Mononuclear cell (primary cell): Measurements from ENCODE around the gene DISC1. TPM values are rescaled to one million over a fixed set of nuclear protein-coding genes. Genes with fewer than 3 reads are reported as not detected.
"Not testable (repeated sequence)": the region's sequence is repeated elsewhere in the genome, so short reads cannot be mapped to it uniquely, and the experiment has no call there.

ENCODE experiments used
- H3K27me3 ChIP-seq: 2 replicates; pipeline ENCODE4 v1.6.0; 2011; ENCODE audit warnings: low read length, control low read depth; ENCODE audit not compliant: insufficient read depth
- H3K4me1 ChIP-seq: 2 replicates; pipeline ENCODE4 v1.5.1; 2011; ENCODE audit warnings: mild to moderate bottlenecking, low read length, control low read depth; ENCODE audit not compliant: insufficient read depth
- H3K4me3 ChIP-seq: 2 replicates; pipeline ENCODE4 v1.5.1; 2011; ENCODE audit warnings: mild to moderate bottlenecking, low read length, moderate library complexity
- H3K9me3 ChIP-seq: 2 replicates; pipeline ENCODE4 v1.5.1; 2011; ENCODE audit warnings: low read depth, mild to moderate bottlenecking, control low read depth, low read length
- total RNA-seq: library from RNA; depleted of rRNA; stranded (reverse); fragments of >200 nt; gene quantifications from one replicate; pipeline ENCODE4 v1.2.3, GENCODE V29; 2012

DISC1 gene
- total RNA-seq, 1 donor: 17.2 TPM

GRCh38 chr1:231727171-231727570 lies 100.6 kb downstream of the DISC1 start:
- no peaks in the 10 kb centered on the region for H3K9me3 ChIP-seq
- H3K4me3 ChIP-seq: no peak overlapping the region
- H3K4me1 ChIP-seq: peaks cover 4% of the 10 kb centered on the region
- no peaks in the 10 kb centered on the region for H3K27me3 ChIP-seq

- H3K27me3 ChIP-seq, H3K4me1 ChIP-seq, H3K4me3 ChIP-seq, H3K9me3 ChIP-seq: not testable (repeated sequence)
Observed at GRCh38 chr1:231728987-231729386, 102.4 kb downstream of the DISC1 start.

GRCh38 chr1:231729544-231729943 lies 103.0 kb downstream of the DISC1 start:
- Histone ChIP-seq H3K4me1 (peaks cover 4% of the 10 kb centered on the region), H3K4me3 (no peak overlapping the region), H3K27me3 (no peaks in the 10 kb centered on the region), H3K9me3 (no peaks in the 10 kb centered on the region)

- no peaks in the 10 kb centered on the region for H3K27me3 ChIP-seq
- H3K4me1 ChIP-seq: no peaks in the 10 kb centered on the region
- no peak overlapping the region for H3K4me3 ChIP-seq
- no peaks in the 10 kb centered on the region for H3K9me3 ChIP-seq
Observed at GRCh38 chr1:231731268-231731667, 104.7 kb downstream of the DISC1 start.

- Histone ChIP-seq H3K4me1 (no peaks in the 10 kb centered on the region), H3K4me3 (no peak overlapping the region), H3K27me3 (no peaks in the 10 kb centered on the region), H3K9me3 (no peaks in the 10 kb centered on the region)
Observed at GRCh38 chr1:231733063-231733462, 106.5 kb downstream of the DISC1 start.

GRCh38 chr1:231733672-231734071 lies 107.1 kb downstream of the DISC1 start:
- Histone ChIP-seq H3K4me3 (no peak overlapping the region), H3K27me3 (no peaks in the 10 kb centered on the region), H3K4me1 (no peaks in the 10 kb centered on the region), H3K9me3 (no peaks in the 10 kb centered on the region)

- no peaks in the 10 kb centered on the region for H3K27me3 ChIP-seq
- H3K4me1 ChIP-seq: no peaks in the 10 kb centered on the region
- no peak overlapping the region for H3K4me3 ChIP-seq
- no peaks in the 10 kb centered on the region for H3K9me3 ChIP-seq
Observed at GRCh38 chr1:231734417-231734816, 107.8 kb downstream of the DISC1 start.

- no peak overlapping the region for H3K4me3 ChIP-seq
- H3K27me3 ChIP-seq: no peaks in the 10 kb centered on the region
- H3K4me1 ChIP-seq: no peaks in the 10 kb centered on the region
- no peaks in the 10 kb centered on the region for H3K9me3 ChIP-seq
Observed at GRCh38 chr1:231735411-231735810, 108.8 kb downstream of the DISC1 start.

- no peaks in the 10 kb centered on the region for H3K27me3 ChIP-seq
- no peaks in the 10 kb centered on the region for H3K9me3 ChIP-seq
- H3K4me3 ChIP-seq: no peak overlapping the region
- H3K4me1 ChIP-seq: no peaks in the 10 kb centered on the region
Observed at GRCh38 chr1:231735941-231736340, 109.4 kb downstream of the DISC1 start.

GRCh38 chr1:231736464-231736863 lies 109.9 kb downstream of the DISC1 start:
- H3K9me3 ChIP-seq: no peaks in the 10 kb centered on the region
- no peaks in the 10 kb centered on the region for H3K4me1 ChIP-seq
- no peaks in the 10 kb centered on the region for H3K27me3 ChIP-seq
- no peak overlapping the region for H3K4me3 ChIP-seq

GRCh38 chr1:231738554-231738953 lies 112.0 kb downstream of the DISC1 start:
- Histone ChIP-seq H3K4me3 (no peak overlapping the region), H3K27me3 (no peaks in the 10 kb centered on the region), H3K9me3 (no peaks in the 10 kb centered on the region), H3K4me1 (no peaks in the 10 kb centered on the region)

- H3K4me1 ChIP-seq: no peaks in the 10 kb centered on the region
- no peaks in the 10 kb centered on the region for H3K9me3 ChIP-seq
- no peaks in the 10 kb centered on the region for H3K27me3 ChIP-seq
- H3K4me3 ChIP-seq: no peak overlapping the region
Observed at GRCh38 chr1:231743966-231744365, 117.4 kb downstream of the DISC1 start.

- no peaks in the 10 kb centered on the region for H3K9me3 ChIP-seq
- no peaks in the 10 kb centered on the region for H3K27me3 ChIP-seq
- no peak overlapping the region for H3K4me3 ChIP-seq
- H3K4me1 ChIP-seq: peaks cover 18% of the 10 kb centered on the region
Observed at GRCh38 chr1:231748760-231749415, 122.3 kb downstream of the DISC1 start.

GRCh38 chr1:231750296-231750695 lies 123.7 kb downstream of the DISC1 start:
- Histone ChIP-seq H3K27me3 (no peaks in the 10 kb centered on the region), H3K9me3 (no peaks in the 10 kb centered on the region), H3K4me1 (peaks cover 18% of the 10 kb centered on the region), H3K4me3 (no peak overlapping the region)

- Histone ChIP-seq H3K9me3 (no peaks in the 10 kb centered on the region), H3K4me3 (no peak overlapping the region), H3K27me3 (no peaks in the 10 kb centered on the region), H3K4me1 (peaks cover 18% of the 10 kb centered on the region)
Observed at GRCh38 chr1:231750818-231751362, 124.3 kb downstream of the DISC1 start.

GRCh38 chr1:231751415-231751814 lies 124.8 kb downstream of the DISC1 start:
- no peaks in the 10 kb centered on the region for H3K9me3 ChIP-seq
- H3K27me3 ChIP-seq: no peaks in the 10 kb centered on the region
- peaks cover 18% of the 10 kb centered on the region for H3K4me1 ChIP-seq
- H3K4me3 ChIP-seq: no peak overlapping the region
